B cell (primary cell): ENCODE measurements around the gene TOB2.

Experiments used
- CTCF ChIP-seq: fragments of 200-600 bp; IDR thresholded peaks from one replicate; pipeline ENCODE4 v1.8.0; 2022; ENCODE audit warnings: antibody characterized with exemption, mild to moderate bottlenecking
- EZH2 ChIP-seq: IDR thresholded peaks from 2 replicates; pipeline ENCODE4 v1.6.1; 2012; ENCODE audit warnings: borderline replicate concordance, low read depth, mild to moderate bottlenecking, moderate library complexity, low read length; ENCODE audit not compliant: insufficient read depth, poor library complexity, severe bottlenecking

GRCh38 chr22:41488076-41488475 lies 41.5 kb upstream of the TOB2 start:
- no peak for TF ChIP-seq CTCF
- TF ChIP-seq EZH2, result no peak
